Left renal cortex interstitium (tissue), 4 donors: Measurements from ENCODE around the gene CEP250. TPM values are rescaled to one million over a fixed set of nuclear protein-coding genes. Genes with fewer than 3 reads are reported as not detected.

ENCODE experiments used
- DNase-seq, 4 donors: peaks; one replicate each; pipeline ENCODE4 v3.0.0-alpha.2; 2013; ENCODE audit warnings: low read depth in 4 of 4, low spot score in 2 of 4, missing footprints in 1 of 4
- polyA plus RNA-seq, 4 donors: library from polyadenylated mRNA; unstranded; fragments of 120-200 nt; gene quantifications; one replicate each; pipeline ENCODE4 v1.2.1, GENCODE V29; 2013; ENCODE audit not compliant: insufficient read length in 4 of 4

Gene CEP250
- polyA plus RNA-seq, 4 donors: 41.2 to 73.1 (median 52.1) TPM

GRCh38 chr20:35559042-35559693, 103.8 kb downstream of the CEP250 start:
- no peak for DNase-seq

- no peak for DNase-seq
These were observed 104.7 kb downstream of the CEP250 start for GRCh38 chr20:35560105-35560511.

- no peak for DNase-seq
These were observed 105.1 kb downstream of the CEP250 start for GRCh38 chr20:35560541-35560940.

- no peak for DNase-seq
These were observed 105.9 kb downstream of the CEP250 start for GRCh38 chr20:35561268-35561667.

GRCh38 chr20:35561671-35562070, 106.3 kb downstream of the CEP250 start:
- DNase-seq: no peak

- no peak for DNase-seq
These were observed 107.2 kb downstream of the CEP250 start for GRCh38 chr20:35562541-35563110.

- DNase-seq: no peak
These were observed 108.4 kb downstream of the CEP250 start for GRCh38 chr20:35563834-35564233.

- DNase-seq: no peak
These were observed 109.5 kb downstream of the CEP250 start for GRCh38 chr20:35564905-35565304.

DNA sequence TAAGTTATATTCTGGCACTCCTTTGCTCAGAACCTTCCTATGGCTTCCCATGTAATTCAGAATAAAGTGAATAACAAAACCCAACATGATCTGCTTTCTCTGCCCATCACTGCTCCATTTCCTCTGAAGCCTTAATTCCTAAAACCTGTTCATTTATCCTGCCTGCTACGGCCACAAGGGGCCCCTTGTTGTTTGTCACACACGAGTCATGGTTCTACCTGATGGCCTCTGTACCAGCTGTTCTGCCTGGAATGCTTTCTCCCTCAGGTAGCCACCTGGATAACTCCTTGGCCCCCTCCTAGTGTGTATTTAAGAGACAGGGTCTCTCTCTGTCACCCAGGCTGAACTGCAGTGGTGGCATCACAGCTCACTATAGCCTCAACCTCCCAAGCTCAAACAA, 113.2 kb downstream of the CEP250 start:
- no peak for DNase-seq

Other genes with a start within 250 kb of the CEP250 start
- gene MMP24, start 228.9 kb upstream of the CEP250 start, polyA plus RNA-seq: 1 to 10 TPM; 1.7 to 2.5 (median 2.5) TPM
- gene MMP24OS, start 177.5 kb upstream of the CEP250 start, polyA plus RNA-seq: 10 to 100 TPM; 37.7 to 49.2 (median 42.7) TPM
- 100 to 1,000 TPM; 140 to 182 (median 148) TPM for gene EIF6, start 170.8 kb upstream of the CEP250 start, polyA plus RNA-seq
- under 1 TPM in 2 of 4 donors, not detected in 2; 0.04 to 0.06 TPM for gene FAM83C, start 163.2 kb upstream of the CEP250 start, polyA plus RNA-seq
- gene UQCC1, start 43.6 kb upstream of the CEP250 start, polyA plus RNA-seq: 10 to 100 TPM; 46.0 to 60.7 (median 57.2) TPM
- gene GDF5, start 17.4 kb upstream of the CEP250 start, polyA plus RNA-seq: under 1 TPM; 0.08 to 0.41 (median 0.15) TPM
- gene C20orf173, start 74.1 kb downstream of the CEP250 start, polyA plus RNA-seq: under 1 TPM in 1 of 4 donors, not detected in 3; 0.19 TPM
- 100 to 1,000 TPM; 346 to 382 (median 357) TPM for gene ERGIC3, start 86.5 kb downstream of the CEP250 start, polyA plus RNA-seq
- gene SPAG4, start 160.2 kb downstream of the CEP250 start, polyA plus RNA-seq: 1 to 10 TPM; 3.1 to 5.3 (median 4.0) TPM
- gene CPNE1, start 209.3 kb downstream of the CEP250 start, polyA plus RNA-seq: 100 to 1,000 TPM; 170 to 221 (median 198) TPM
- 100 to 1,000 TPM in 2 of 4 donors, 10 to 100 TPM in 2; 88.0 to 108 (median 97.7) TPM for gene RBM12, start 209.3 kb downstream of the CEP250 start, polyA plus RNA-seq
- gene NFS1, start 243.8 kb downstream of the CEP250 start, polyA plus RNA-seq: 10 to 100 TPM; 28.4 to 36.2 (median 30.5) TPM
- gene ROMO1, start 243.8 kb downstream of the CEP250 start, polyA plus RNA-seq: 100 to 1,000 TPM in 1 of 4 donors, 10 to 100 TPM in 3; 56.9 to 132 (median 88.8) TPM